ENCODE measurements around the gene ARHGAP27. TPM values are rescaled to one million over a fixed set of nuclear protein-coding genes. Genes with fewer than 3 reads are reported as not detected.

The ARHGAP27 gene
- polyA plus RNA-seq, 2 donors = 100.0 to 211 TPM

- Histone ChIP-seq H3K27ac (ENCODE audit: low read depth in 2 of 2, low read length in 1 of 2) (peak overlapping the region; percentile 64 to 87), H3K4me3 (ENCODE audit: low read depth in 1 of 2, low read length in 2 of 2) (peak overlapping the region; percentile 35 to 45), H3K9me3 (ENCODE audit: control insufficient read depth in 2 of 2, insufficient read depth in 1 of 2, low read depth in 1 of 2, low read length in 1 of 2) (no peaks in the 10 kb centered on the region), H3K27me3 (ENCODE audit: control insufficient read depth in 1 of 2, insufficient read depth in 2 of 2, low read length in 2 of 2) (no peaks in the 10 kb centered on the region), H3K4me1 (ENCODE audit: control insufficient read depth in 2 of 2, insufficient read depth in 2 of 2, low read length in 1 of 2) (peaks cover 17 to 26% of the 10 kb centered on the region in 2 donors), H3K36me3 (ENCODE audit: control insufficient read depth in 2 of 2, insufficient read depth in 2 of 2, low read length in 1 of 2) (peaks cover 0 to 13% of the 10 kb centered on the region in 2 donors)
- 56 to 66% methylated on average over 5 of the region's 5 CpGs for WGBS, 2 donors
These were observed 23.0 kb downstream of the ARHGAP27 start for GRCh38 chr17:45409659-45410076.

GRCh38 chr17:45408611-45409421, 23.9 kb downstream of the ARHGAP27 start:
- WGBS, 2 donors = 40 to 53% methylated on average over 11 of the region's 11 CpGs

GRCh38 chr17:45406107-45406506, 26.6 kb downstream of the ARHGAP27 start:
- H3K27me3 ChIP-seq (ENCODE audit: control insufficient read depth in 1 of 2, insufficient read depth in 2 of 2, low read length in 2 of 2) = no peaks in the 10 kb centered on the region

More at GRCh38 chr17:45408611-45409421, 23.9 kb downstream of the ARHGAP27 start:
- no peaks in the 10 kb centered on the region for H3K9me3 ChIP-seq (ENCODE audit: control insufficient read depth in 2 of 2, insufficient read depth in 1 of 2, low read depth in 1 of 2, low read length in 1 of 2)
- H3K4me1 ChIP-seq (ENCODE audit: control insufficient read depth in 2 of 2, insufficient read depth in 2 of 2, low read length in 1 of 2) = peaks cover 17 to 21% of the 10 kb centered on the region in 2 donors
- H3K27ac ChIP-seq (ENCODE audit: low read depth in 2 of 2, low read length in 1 of 2) = peak overlapping the region; percentile 64 to 87
- H3K4me3 ChIP-seq (ENCODE audit: low read depth in 1 of 2, low read length in 2 of 2) = peak overlapping the region in 1 of 2 donors; percentile 45
- H3K36me3 ChIP-seq (ENCODE audit: control insufficient read depth in 2 of 2, insufficient read depth in 2 of 2, low read length in 1 of 2) = peaks cover 4 to 22% of the 10 kb centered on the region in 2 donors
- H3K27me3 ChIP-seq (ENCODE audit: control insufficient read depth in 1 of 2, insufficient read depth in 2 of 2, low read length in 2 of 2) = no peaks in the 10 kb centered on the region

GRCh38 chr17:45405250-45406086, 27.2 kb downstream of the ARHGAP27 start:
- H3K9me3 ChIP-seq (ENCODE audit: control insufficient read depth in 2 of 2, insufficient read depth in 1 of 2, low read depth in 1 of 2, low read length in 1 of 2) = no peaks in the 10 kb centered on the region
- H3K4me3 ChIP-seq (ENCODE audit: low read depth in 1 of 2, low read length in 2 of 2) = no peak overlapping the region
- peaks cover 6 to 33% of the 10 kb centered on the region in 2 donors for H3K36me3 ChIP-seq (ENCODE audit: control insufficient read depth in 2 of 2, insufficient read depth in 2 of 2, low read length in 1 of 2)
- H3K4me1 ChIP-seq (ENCODE audit: control insufficient read depth in 2 of 2, insufficient read depth in 2 of 2, low read length in 1 of 2) = peaks cover 9 to 10% of the 10 kb centered on the region in 2 donors
- WGBS, 2 donors = 63 to 65% methylated on average over 42 to 48 of the region's 48 CpGs
- no peak overlapping the region for H3K27ac ChIP-seq (ENCODE audit: low read depth in 2 of 2, low read length in 1 of 2)
- H3K27me3 ChIP-seq (ENCODE audit: control insufficient read depth in 1 of 2, insufficient read depth in 2 of 2, low read length in 2 of 2) = no peaks in the 10 kb centered on the region

More at GRCh38 chr17:45406107-45406506, 26.6 kb downstream of the ARHGAP27 start:
- Histone ChIP-seq H3K4me1 (ENCODE audit: control insufficient read depth in 2 of 2, insufficient read depth in 2 of 2, low read length in 1 of 2) (peaks cover 13 to 14% of the 10 kb centered on the region in 2 donors), H3K4me3 (ENCODE audit: low read depth in 1 of 2, low read length in 2 of 2) (no peak overlapping the region), H3K36me3 (ENCODE audit: control insufficient read depth in 2 of 2, insufficient read depth in 2 of 2, low read length in 1 of 2) (peaks cover 6 to 33% of the 10 kb centered on the region in 2 donors), H3K27ac (ENCODE audit: low read depth in 2 of 2, low read length in 1 of 2) (peak overlapping the region; percentile 59 to 68), H3K9me3 (ENCODE audit: control insufficient read depth in 2 of 2, insufficient read depth in 1 of 2, low read depth in 1 of 2, low read length in 1 of 2) (no peaks in the 10 kb centered on the region)
- WGBS, 2 donors = 86 to 87% methylated on average over 7 of the region's 7 CpGs

GRCh38 chr17:45404870-45405249, 27.8 kb downstream of the ARHGAP27 start:
- no peaks in the 10 kb centered on the region for H3K9me3 ChIP-seq (ENCODE audit: control insufficient read depth in 2 of 2, insufficient read depth in 1 of 2, low read depth in 1 of 2, low read length in 1 of 2)
- peaks cover 6 to 34% of the 10 kb centered on the region in 2 donors for H3K36me3 ChIP-seq (ENCODE audit: control insufficient read depth in 2 of 2, insufficient read depth in 2 of 2, low read length in 1 of 2)
- WGBS, 2 donors = 77% methylated on average over 13 to 14 of the region's 14 CpGs
- H3K4me3 ChIP-seq (ENCODE audit: low read depth in 1 of 2, low read length in 2 of 2) = no peak overlapping the region
- peak overlapping the region in 1 of 2 donors; percentile 35 for H3K27ac ChIP-seq (ENCODE audit: low read depth in 2 of 2, low read length in 1 of 2)
- H3K27me3 ChIP-seq (ENCODE audit: control insufficient read depth in 1 of 2, insufficient read depth in 2 of 2, low read length in 2 of 2) = no peaks in the 10 kb centered on the region
- H3K4me1 ChIP-seq (ENCODE audit: control insufficient read depth in 2 of 2, insufficient read depth in 2 of 2, low read length in 1 of 2) = peaks cover 6 to 9% of the 10 kb centered on the region in 2 donors

GRCh38 chr17:45403906-45404490, 28.7 kb downstream of the ARHGAP27 start:
- Histone ChIP-seq H3K27ac (ENCODE audit: low read depth in 2 of 2, low read length in 1 of 2) (no peak overlapping the region), H3K4me1 (ENCODE audit: control insufficient read depth in 2 of 2, insufficient read depth in 2 of 2, low read length in 1 of 2) (peaks cover 3 to 6% of the 10 kb centered on the region in 2 donors), H3K27me3 (ENCODE audit: control insufficient read depth in 1 of 2, insufficient read depth in 2 of 2, low read length in 2 of 2) (no peaks in the 10 kb centered on the region), H3K9me3 (ENCODE audit: control insufficient read depth in 2 of 2, insufficient read depth in 1 of 2, low read depth in 1 of 2, low read length in 1 of 2) (no peaks in the 10 kb centered on the region), H3K36me3 (ENCODE audit: control insufficient read depth in 2 of 2, insufficient read depth in 2 of 2, low read length in 1 of 2) (peaks cover 6 to 30% of the 10 kb centered on the region in 2 donors), H3K4me3 (ENCODE audit: low read depth in 1 of 2, low read length in 2 of 2) (no peak overlapping the region)
- 94% methylated on average over 10 of the region's 10 CpGs for WGBS, 2 donors

- Histone ChIP-seq H3K27ac (ENCODE audit: low read depth in 2 of 2, low read length in 1 of 2) (peak overlapping the region; percentile 2 to 11), H3K36me3 (ENCODE audit: control insufficient read depth in 2 of 2, insufficient read depth in 2 of 2, low read length in 1 of 2) (peaks cover 6 to 35% of the 10 kb centered on the region in 2 donors), H3K4me3 (ENCODE audit: low read depth in 1 of 2, low read length in 2 of 2) (no peak overlapping the region), H3K9me3 (ENCODE audit: control insufficient read depth in 2 of 2, insufficient read depth in 1 of 2, low read depth in 1 of 2, low read length in 1 of 2) (no peaks in the 10 kb centered on the region), H3K27me3 (ENCODE audit: control insufficient read depth in 1 of 2, insufficient read depth in 2 of 2, low read length in 2 of 2) (no peaks in the 10 kb centered on the region), H3K4me1 (ENCODE audit: control insufficient read depth in 2 of 2, insufficient read depth in 2 of 2, low read length in 1 of 2) (peaks cover 3% of the 10 kb centered on the region in 2 donors)
- 73 to 94% methylated on average over 1 of the region's 1 CpG for WGBS, 2 donors
These were observed 29.8 kb downstream of the ARHGAP27 start for GRCh38 chr17:45402916-45403315.

GRCh38 chr17:45398800-45399199, 33.9 kb downstream of the ARHGAP27 start:
- H3K4me3 ChIP-seq (ENCODE audit: low read depth in 1 of 2, low read length in 2 of 2) = no peak overlapping the region
- peaks cover 2 to 50% of the 10 kb centered on the region in 2 donors for H3K36me3 ChIP-seq (ENCODE audit: control insufficient read depth in 2 of 2, insufficient read depth in 2 of 2, low read length in 1 of 2)
- 77 to 80% methylated on average over 5 of the region's 5 CpGs for WGBS, 2 donors
- no peak overlapping the region for H3K27ac ChIP-seq (ENCODE audit: low read depth in 2 of 2, low read length in 1 of 2)
- H3K9me3 ChIP-seq (ENCODE audit: control insufficient read depth in 2 of 2, insufficient read depth in 1 of 2, low read depth in 1 of 2, low read length in 1 of 2) = no peaks in the 10 kb centered on the region
- no peaks in the 10 kb centered on the region for H3K4me1 ChIP-seq (ENCODE audit: control insufficient read depth in 2 of 2, insufficient read depth in 2 of 2, low read length in 1 of 2)
- no peaks in the 10 kb centered on the region for H3K27me3 ChIP-seq (ENCODE audit: control insufficient read depth in 1 of 2, insufficient read depth in 2 of 2, low read length in 2 of 2)

- Histone ChIP-seq H3K27me3 (ENCODE audit: control insufficient read depth in 1 of 2, insufficient read depth in 2 of 2, low read length in 2 of 2) (no peaks in the 10 kb centered on the region), H3K27ac (ENCODE audit: low read depth in 2 of 2, low read length in 1 of 2) (peak overlapping the region in 1 of 2 donors; percentile 45), H3K9me3 (ENCODE audit: control insufficient read depth in 2 of 2, insufficient read depth in 1 of 2, low read depth in 1 of 2, low read length in 1 of 2) (no peaks in the 10 kb centered on the region), H3K36me3 (ENCODE audit: control insufficient read depth in 2 of 2, insufficient read depth in 2 of 2, low read length in 1 of 2) (peaks cover 3 to 41% of the 10 kb centered on the region in 2 donors), H3K4me1 (ENCODE audit: control insufficient read depth in 2 of 2, insufficient read depth in 2 of 2, low read length in 1 of 2) (no peaks in the 10 kb centered on the region), H3K4me3 (ENCODE audit: low read depth in 1 of 2, low read length in 2 of 2) (no peak overlapping the region)
- WGBS, 2 donors = 74 to 75% methylated on average over 5 of the region's 5 CpGs
These were observed 34.9 kb downstream of the ARHGAP27 start for GRCh38 chr17:45397796-45398195.

Data from esophagus (tissue), 2 donors.